Endothelial cell of umbilical vein (primary cell): ENCODE results near the gene MBTD1. TPM values are rescaled to one million over a fixed set of nuclear protein-coding genes. Genes with fewer than 3 reads are reported as not detected.

ENCODE experiments used
- BruUV-seq: library from RNA; stranded (reverse); fragments of 400-500 nt; replicated peaks from 2 replicates; lab custom pipeline; 2021; lab: Mats Ljungman, UMichigan
- CTCF ChIA-PET: fragments of 300-600, 350-600 bp; sonication (Branson Sonifier 250); formaldehyde crosslinking; loops from one replicate; lab custom pipeline; 2021; ENCODE audit warnings: antibody characterized with exemption, inconsistent platforms; lab: Charles Lee
- POLR2A ChIA-PET: fragments of 300-600, 350-600 bp; sonication (Branson Sonifier 250); formaldehyde crosslinking; loops from one replicate; lab custom pipeline; 2021; ENCODE audit warnings: antibody characterized with exemption, inconsistent platforms; lab: Charles Lee
- DNase-seq: peaks from one replicate; pipeline ENCODE4 v3.0.0-alpha.2; 2011; ENCODE audit warnings: low read depth, low spot score
- FAIRE-seq: peaks from 2 replicates; lab custom pipeline; 2011; peaks lifted over from hg19 to GRCh38; lab: Jason Lieb, UNC
- H2AFZ ChIP-seq: 2 replicates; pipeline ENCODE4 v1.6.0; 2012; ENCODE audit warnings: low read depth, low read length, control low read depth, inconsistent platforms
- H3K27ac ChIP-seq: 2 replicates; pipeline ENCODE4 v1.5.1; 2011; ENCODE audit warnings: low read depth, mild to moderate bottlenecking, control low read depth, low read length, moderate library complexity; ENCODE audit not compliant: insufficient read depth
- H3K27me3 ChIP-seq, 2 experiments: 2 replicates each; pipeline versions ENCODE4 v1.6.0 to v1.6.1; 2011; ENCODE audit warnings: low read length in 2 of 2, mixed read lengths in 1 of 2; ENCODE audit not compliant: control insufficient read depth in 2 of 2, insufficient read depth in 2 of 2
- H3K36me3 ChIP-seq, 2 experiments: 2 replicates in 1 of 2; 3 replicates in 1 of 2; pipeline ENCODE4 v1.5.1; 2011; ENCODE audit warnings: low read length in 2 of 2, mild to moderate bottlenecking in 1 of 2, moderate library complexity in 1 of 2; ENCODE audit not compliant: control insufficient read depth in 2 of 2, insufficient read depth in 2 of 2; ENCODE audit errors: extremely low read depth in 1 of 2
- H3K4me1 ChIP-seq: 3 replicates; pipeline ENCODE4 v1.5.1; 2011; ENCODE audit warnings: mild to moderate bottlenecking, low read length; ENCODE audit not compliant: control insufficient read depth, insufficient read depth; ENCODE audit errors: extremely low read depth
- H3K4me2 ChIP-seq: 2 replicates; pipeline ENCODE4 v1.6.1; 2011; ENCODE audit warnings: low read length, control low read depth, mixed read lengths; ENCODE audit not compliant: insufficient read depth
- H3K4me3 ChIP-seq, 3 experiments: fragments of 200-600 bp in 1 of 3; sonication (generic), shearing (Covaris generic) in 1 of 3; replicated peaks in 1 of 3; 2 replicates each; pipeline ENCODE4 v1.5.1; 2011 to 2016; ENCODE audit warnings: control low read depth in 3 of 3, low read length in 3 of 3, mild to moderate bottlenecking in 2 of 3, inconsistent platforms in 1 of 3, low read depth in 1 of 3, moderate library complexity in 1 of 3; ENCODE audit not compliant: insufficient read depth in 1 of 3
- H3K79me2 ChIP-seq: 2 replicates; pipeline ENCODE4 v1.6.0; 2012; ENCODE audit warnings: low read length, inconsistent platforms; ENCODE audit not compliant: control insufficient read depth, insufficient read depth
- H3K9ac ChIP-seq: replicated peaks from 2 replicates; pipeline ENCODE3; 2011; ENCODE audit warnings: low read length, control low read depth; ENCODE audit not compliant: insufficient read depth; ENCODE audit errors: extremely low read depth
- H3K9me1 ChIP-seq: replicated peaks from 3 replicates; pipeline ENCODE4 v1.6.0; 2011; ENCODE audit warnings: mild to moderate bottlenecking, low read length; ENCODE audit not compliant: control insufficient read depth, insufficient read depth; ENCODE audit errors: extremely low read depth
- H3K9me3 ChIP-seq: replicated peaks from 2 replicates; pipeline ENCODE4 v1.5.1; 2012; ENCODE audit warnings: low read length, inconsistent platforms; ENCODE audit not compliant: control insufficient read depth, insufficient read depth
- H4K20me1 ChIP-seq: replicated peaks from 2 replicates; pipeline ENCODE3; 2011; ENCODE audit warnings: mild to moderate bottlenecking, low read length; ENCODE audit not compliant: control insufficient read depth, insufficient read depth; ENCODE audit errors: extremely low read depth
- CTCF ChIP-seq, 2 donors: IDR thresholded peaks; 1 replicate in 1 of 2; 2 replicates in 1 of 2; pipeline ENCODE4 v1.5.1; 2011; ENCODE audit warnings: low read length in 2 of 2, mild to moderate bottlenecking in 2 of 2, moderate library complexity in 2 of 2, control low read depth in 1 of 2, inconsistent platforms in 1 of 2, low read depth in 1 of 2; ENCODE audit not compliant: insufficient read depth in 1 of 2; ENCODE audit errors: extremely low read depth in 1 of 2
- EZH2 ChIP-seq: IDR thresholded peaks from 2 replicates; pipeline ENCODE4 v1.6.1; 2012; ENCODE audit warnings: borderline replicate concordance, low read depth, mild to moderate bottlenecking, moderate library complexity, low read length, inconsistent platforms; ENCODE audit not compliant: severe bottlenecking
- FOS ChIP-seq: IDR thresholded peaks from 2 replicates; pipeline ENCODE4 v1.6.1; 2011; ENCODE audit warnings: mild to moderate bottlenecking, low read length, moderate library complexity, borderline replicate concordance; ENCODE audit not compliant: insufficient read depth
- GATA2 ChIP-seq: IDR thresholded peaks from 2 replicates; pipeline ENCODE4 v1.7.0; 2011; ENCODE audit warnings: low read depth, mild to moderate bottlenecking, moderate library complexity, mixed read lengths, low read length; ENCODE audit not compliant: insufficient read length, insufficient read depth
- JUN ChIP-seq: IDR thresholded peaks from 2 replicates; pipeline ENCODE4 v1.6.1; 2011; ENCODE audit warnings: borderline replicate concordance, low read depth; ENCODE audit not compliant: insufficient read length, insufficient read depth
- MAX ChIP-seq: IDR thresholded peaks from 2 replicates; pipeline ENCODE4 v1.6.1; 2011; ENCODE audit not compliant: insufficient read depth, insufficient read length
- MYC ChIP-seq: IDR thresholded peaks from one replicate; pipeline ENCODE4 v1.6.1; 2011; ENCODE audit warnings: mild to moderate bottlenecking, low read depth, low read length
- POLR2A ChIP-seq: IDR thresholded peaks from 2 replicates; pipeline ENCODE4 v1.6.1; 2012; ENCODE audit warnings: low read depth, mild to moderate bottlenecking, control low read depth, low read length
- POLR2AphosphoS5 ChIP-seq: IDR thresholded peaks from 2 replicates; pipeline ENCODE4 v1.6.1; 2012; ENCODE audit warnings: low read depth, mild to moderate bottlenecking, control low read depth, low read length, moderate library complexity; ENCODE audit not compliant: insufficient read depth
- dilution Hi-C: fragments of 300-500 bp; cut with MboI; formaldehyde crosslinking; loops from one replicate; pipeline ENCODE4 v1.15.0; 2019; ENCODE audit warnings: low sequenced_read_pairs; ENCODE audit not compliant: extremely low pct_ligation_motif_present
- intact Hi-C: fragments of 100-400 bp; cut with micrococcal nuclease; formaldehyde crosslinking; loops from one replicate; pipeline ENCODE4 v1.10.0; 2022
- polyA plus RNA-seq, 4 experiments: library from polyadenylated mRNA; depleted of rRNA in 3 of 4; stranded (reverse) in 3 of 4; unstranded in 1 of 4; fragments of >200 nt; gene quantifications; 2 replicates each; pipeline versions ENCODE4 v1.2.1 to v1.2.3, GENCODE V29; 2011 to 2012; ENCODE audit warnings: missing spikeins in 1 of 4
- total RNA-seq: library from RNA; stranded (reverse); gene quantifications from 2 replicates; pipeline ENCODE4 v1.2.3, GENCODE V29; 2021

Gene MBTD1
- total and polyA plus RNA-seq, 2 donors (not counting 3 experiments of a cell fraction or from before 2014, with no cell fraction given): 4.8 to 14.0 TPM

GRCh38 chr17:51272812-51273211 lies 13.0 kb upstream of the MBTD1 start:
- H3K4me1 ChIP-seq: no peaks in the 10 kb centered on the region
- no TSS peak for BruUV-seq
- H3K9me3 ChIP-seq: no peaks in the 10 kb centered on the region
- no peaks in the 10 kb centered on the region for H4K20me1 ChIP-seq
- no peak for TF ChIP-seq MAX
- no peak for TF ChIP-seq CTCF (IDR thresholded peaks at IDR 0.05; ENCODE audit: extremely low read depth in 1 of 2, insufficient read depth in 1 of 2, low read depth in 1 of 2, low read length in 2 of 2)
- TF ChIP-seq JUN: no peak
- no peak for TF ChIP-seq EZH2
- TF ChIP-seq POLR2A: no peak
- no peak for TF ChIP-seq FOS
- TF ChIP-seq GATA2: no peak
- no peak for TF ChIP-seq POLR2AphosphoS5
- TF ChIP-seq MYC: no peak
- H2AFZ ChIP-seq: no peak overlapping the region
- peaks cover 21% of the 10 kb centered on the region for H3K79me2 ChIP-seq
- POLR2A ChIA-PET: interaction anchor here (0.6 kb wide), 1 partner anchor 26 kb away, joined by 3 read pairs; no protein-coding TSS in a partner anchor
- no peak overlapping the region for H3K9ac ChIP-seq
- dilution Hi-C loops: no loop called here
- H3K4me3 ChIP-seq: no peak overlapping the region
- DNase-seq: no peak
- H3K4me2 ChIP-seq: no peak overlapping the region
- no peaks in the 10 kb centered on the region for H3K9me1 ChIP-seq
- CTCF ChIA-PET: interaction anchor here (1.0 to 1.5 kb wide), 4 partner anchors 9 to 120 kb away, joined by 3 to 5 read pairs (median 4); partner anchors contain the start of genes MBTD1, NME1 and UTP18
- intact Hi-C loops: no loop called here
- H3K36me3 ChIP-seq: peaks cover 7 to 11% of the 10 kb centered on the region in 2 experiments
- no peaks in the 10 kb centered on the region for H3K27me3 ChIP-seq
- FAIRE-seq: no peak
- H3K27ac ChIP-seq: no peak overlapping the region
